GM18526 (cell line): ENCODE results near the gene ABR.

Source experiments
- POLR2A ChIP-seq: IDR thresholded peaks from 3 replicates; pipeline ENCODE4 v1.6.1; 2011; ENCODE audit not compliant: insufficient read length; ENCODE audit errors: extremely low read depth

The ABR gene

DNA sequence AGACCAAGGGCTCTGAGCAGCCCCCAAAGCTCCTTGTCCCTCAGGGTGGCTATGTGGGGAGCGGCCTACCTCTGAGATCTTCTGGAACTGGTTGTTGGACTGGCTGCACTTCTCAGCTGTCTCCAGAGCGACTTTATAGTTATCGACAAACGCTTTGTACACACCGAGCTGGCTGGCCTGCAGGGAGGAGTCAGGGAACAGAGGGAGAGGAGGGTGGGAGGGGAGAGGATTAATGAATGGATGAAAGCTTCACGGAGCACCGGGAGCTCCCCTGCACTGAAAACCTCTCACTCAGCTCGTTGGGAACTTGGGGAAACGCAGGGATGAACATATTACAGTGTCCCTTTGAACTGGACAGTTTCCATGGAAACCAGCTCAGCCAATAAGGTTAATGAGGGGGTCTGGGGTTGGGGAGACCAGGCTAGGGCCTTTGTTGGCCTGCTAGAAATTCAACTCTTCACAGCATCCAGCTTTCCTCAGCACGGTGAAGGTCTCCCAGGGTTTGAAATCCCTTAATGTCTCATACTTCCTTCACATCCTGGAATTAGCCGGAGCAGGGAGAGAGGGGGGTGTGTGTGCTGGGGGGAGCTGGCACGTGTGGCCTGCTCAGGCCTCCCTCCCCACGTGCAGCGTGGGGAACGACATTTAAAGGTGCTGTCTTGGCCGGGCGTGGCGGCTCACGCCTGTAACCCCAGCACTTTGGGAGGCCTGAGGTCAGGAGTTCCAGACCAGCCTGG lies 96.2 kb downstream of the ABR start:
- no peak for TF ChIP-seq POLR2A

DNA sequence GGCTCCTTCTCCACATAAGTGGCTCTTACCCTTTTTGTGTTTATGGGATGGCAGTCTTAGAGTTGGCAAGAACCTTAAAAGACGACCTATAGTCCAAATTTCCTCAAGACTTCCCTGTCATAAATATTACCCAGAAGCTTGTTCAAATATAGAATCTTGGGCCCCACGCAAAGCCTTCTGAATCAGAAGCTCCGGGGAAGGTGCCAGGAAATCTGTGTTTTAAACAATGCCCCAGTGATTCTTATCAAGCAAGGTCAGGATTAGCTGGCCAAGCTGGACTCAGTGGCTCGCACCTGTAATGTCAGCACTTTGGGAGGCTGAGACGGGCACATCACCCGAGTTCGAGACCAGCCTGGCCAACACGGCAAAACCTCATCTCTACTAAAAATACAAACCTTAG lies 97.2 kb downstream of the ABR start:
- no peak for TF ChIP-seq POLR2A

DNA sequence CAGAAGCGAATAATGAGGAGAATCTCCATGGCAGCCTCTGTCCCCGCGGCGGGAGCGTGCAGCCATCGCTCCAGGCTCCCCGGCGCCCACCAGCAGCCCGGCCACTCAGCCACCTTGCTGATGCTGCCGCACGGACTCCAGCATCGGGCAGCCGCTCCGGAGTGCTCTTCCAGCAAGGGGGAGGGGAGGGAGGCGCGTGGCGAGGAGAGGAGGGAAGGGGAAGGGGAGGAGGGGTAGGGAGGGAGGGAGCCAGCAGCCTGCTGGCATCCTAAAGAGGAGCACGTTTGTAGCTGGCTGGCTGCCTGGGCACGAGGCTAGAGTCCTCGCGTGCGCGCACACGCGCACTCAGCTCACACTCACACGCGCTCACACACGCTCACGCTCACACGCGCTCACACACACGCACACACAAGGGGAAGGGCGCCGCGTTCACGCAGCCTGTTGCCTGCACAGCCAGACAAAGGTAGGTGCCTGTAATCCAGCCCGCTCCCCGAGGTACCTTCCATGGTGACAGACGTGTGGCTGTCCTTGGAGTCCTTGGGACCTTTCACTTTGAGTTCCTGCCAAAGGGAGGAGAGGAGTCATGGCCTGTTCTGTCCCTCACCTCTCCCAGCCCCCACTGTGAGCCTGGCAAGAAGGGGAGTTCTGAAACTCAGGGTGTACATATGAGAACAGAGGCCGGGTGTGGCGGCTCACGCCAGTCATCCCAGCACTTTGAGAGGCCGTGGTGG lies 100.8 kb downstream of the ABR start:
- no peak for TF ChIP-seq POLR2A

DNA sequence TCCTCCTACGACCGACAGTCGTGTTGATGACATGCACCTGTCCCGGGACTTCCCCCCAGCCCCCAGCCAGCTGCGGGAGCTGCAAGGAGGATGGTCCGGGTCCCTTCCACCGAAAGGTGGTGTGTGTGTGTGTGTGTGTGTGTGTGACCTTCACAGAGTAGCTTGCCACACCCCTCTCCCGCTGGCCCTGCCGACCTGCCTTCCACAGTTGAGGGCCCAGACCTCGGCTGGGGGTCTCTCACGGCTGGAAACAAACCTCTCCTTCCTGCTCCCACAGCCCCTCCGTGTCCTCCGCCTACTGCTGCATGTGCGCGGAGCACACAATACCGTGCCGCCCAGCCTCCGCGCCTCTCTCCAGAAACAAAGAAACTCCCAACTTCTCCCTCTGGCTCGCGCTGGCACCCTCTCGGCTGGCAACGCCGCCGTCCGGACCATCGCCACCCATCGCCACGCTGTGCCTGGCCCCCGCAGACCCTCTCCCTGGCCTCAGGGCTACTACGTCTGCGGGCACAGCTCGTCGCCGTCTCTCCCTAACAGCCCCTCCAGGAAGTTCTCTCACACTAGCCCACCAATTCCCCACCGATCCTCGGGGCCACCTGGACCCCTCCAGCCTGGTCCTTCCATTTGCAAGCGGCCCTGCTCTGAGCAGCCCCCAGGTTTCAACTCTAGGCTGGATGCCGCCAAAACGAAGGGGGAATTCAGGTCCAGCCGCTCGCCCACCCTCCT lies 101.6 kb downstream of the ABR start:
- no peak for TF ChIP-seq POLR2A

DNA sequence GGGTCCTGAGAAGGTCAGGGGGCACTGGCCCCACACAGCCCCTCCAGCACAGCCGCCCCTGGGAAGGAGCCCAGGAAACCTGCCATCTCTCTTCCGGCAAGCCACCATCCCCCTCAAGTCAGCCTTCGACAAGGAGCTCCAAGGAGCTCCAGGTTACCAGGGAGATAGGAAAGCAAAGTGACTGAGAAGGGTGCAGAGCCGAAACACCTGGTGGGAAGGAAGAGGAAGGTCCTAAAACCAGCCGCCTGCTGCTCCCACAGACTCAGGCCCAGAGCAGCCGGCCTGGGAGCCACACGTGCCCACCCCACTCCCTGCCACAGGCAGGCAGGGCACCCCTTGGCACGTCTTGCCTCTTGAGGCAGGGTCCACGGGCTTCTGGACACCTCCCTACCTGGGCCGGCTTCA lies 102.2 kb downstream of the ABR start:
- no peak for TF ChIP-seq POLR2A

DNA sequence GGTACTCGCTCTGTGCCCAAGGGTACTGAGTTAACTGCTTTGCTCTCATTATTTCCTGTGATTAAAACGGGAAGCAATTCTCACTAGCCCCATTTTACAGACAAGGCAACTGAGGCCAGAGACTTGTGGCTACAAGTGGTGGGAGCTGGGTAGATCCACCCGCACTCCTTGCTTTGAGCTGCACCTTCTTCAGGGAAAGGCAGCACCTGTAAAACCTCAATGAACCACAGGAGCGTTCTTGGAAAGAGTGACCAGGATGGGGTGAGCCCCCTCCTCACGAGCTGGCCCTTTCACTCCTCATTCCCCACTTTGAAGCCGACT lies 102.8 kb downstream of the ABR start:
- no peak for TF ChIP-seq POLR2A

DNA sequence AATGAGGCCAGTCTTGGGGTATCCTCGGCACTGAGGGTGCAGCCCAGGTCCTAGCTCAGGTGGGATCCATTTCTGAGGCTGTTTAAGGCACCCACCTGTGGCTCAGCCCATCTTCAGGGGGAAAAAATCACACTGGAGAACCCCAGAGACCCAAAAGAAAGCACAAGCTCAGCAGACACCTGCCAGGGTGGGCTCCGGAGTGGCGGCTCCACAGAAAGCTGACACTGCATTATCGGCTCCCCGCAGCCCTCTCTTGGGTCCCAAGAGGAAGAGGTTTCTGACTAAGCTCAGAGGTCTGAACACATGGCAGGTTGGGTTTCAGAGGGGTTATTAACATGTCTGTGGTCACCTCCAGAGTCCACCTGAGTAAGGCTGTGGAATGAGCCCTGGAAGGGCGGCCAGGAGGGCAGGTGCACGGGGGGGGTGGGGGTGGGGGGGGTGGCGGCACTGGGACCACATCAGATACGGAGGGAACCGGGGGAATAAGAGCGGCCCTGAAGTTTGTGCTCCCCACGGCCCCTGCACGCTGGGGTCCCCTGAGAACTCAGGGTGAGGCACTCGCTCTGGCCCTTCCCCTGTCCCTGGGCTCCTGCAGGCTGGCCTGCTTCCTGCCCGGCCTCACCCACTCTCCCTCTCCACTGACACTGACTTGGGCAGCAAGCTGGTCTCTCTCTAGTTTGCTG lies 103.3 kb downstream of the ABR start:
- TF ChIP-seq POLR2A: no peak

DNA sequence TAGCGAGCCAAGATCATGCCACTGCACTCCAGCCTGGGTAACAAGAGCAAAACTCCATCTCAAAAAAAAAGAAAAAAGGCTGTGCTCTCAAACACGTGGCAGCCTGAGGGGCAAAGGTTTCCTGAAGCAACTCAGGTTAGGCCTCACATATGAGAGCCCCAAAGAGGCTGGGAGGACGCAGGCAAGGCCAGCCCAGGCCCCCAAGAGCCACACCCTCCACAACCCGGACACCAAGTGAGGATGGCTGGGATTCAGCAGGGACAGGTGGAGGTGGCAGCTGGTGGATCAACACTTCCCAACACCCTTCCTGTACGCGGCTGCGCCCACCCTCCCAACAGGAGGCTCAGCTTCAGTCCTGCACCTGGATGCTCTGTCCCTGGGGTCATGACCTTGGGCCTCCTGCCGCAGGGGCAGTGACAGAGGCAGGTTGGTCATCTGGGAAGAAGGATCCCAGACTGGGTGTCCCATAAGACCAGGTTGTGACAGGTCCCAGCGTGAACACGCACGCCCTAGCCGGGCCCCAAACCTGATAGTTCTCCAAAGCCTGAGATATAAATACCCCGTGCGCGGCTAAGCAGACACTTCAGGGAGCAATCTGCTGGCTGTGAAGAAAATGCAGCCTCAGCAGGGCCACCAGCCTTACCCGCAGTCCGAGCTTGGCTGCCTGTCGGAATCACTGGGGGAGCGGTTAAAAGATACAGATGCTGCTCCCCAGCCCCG lies 104.7 kb downstream of the ABR start:
- TF ChIP-seq POLR2A: no peak

DNA sequence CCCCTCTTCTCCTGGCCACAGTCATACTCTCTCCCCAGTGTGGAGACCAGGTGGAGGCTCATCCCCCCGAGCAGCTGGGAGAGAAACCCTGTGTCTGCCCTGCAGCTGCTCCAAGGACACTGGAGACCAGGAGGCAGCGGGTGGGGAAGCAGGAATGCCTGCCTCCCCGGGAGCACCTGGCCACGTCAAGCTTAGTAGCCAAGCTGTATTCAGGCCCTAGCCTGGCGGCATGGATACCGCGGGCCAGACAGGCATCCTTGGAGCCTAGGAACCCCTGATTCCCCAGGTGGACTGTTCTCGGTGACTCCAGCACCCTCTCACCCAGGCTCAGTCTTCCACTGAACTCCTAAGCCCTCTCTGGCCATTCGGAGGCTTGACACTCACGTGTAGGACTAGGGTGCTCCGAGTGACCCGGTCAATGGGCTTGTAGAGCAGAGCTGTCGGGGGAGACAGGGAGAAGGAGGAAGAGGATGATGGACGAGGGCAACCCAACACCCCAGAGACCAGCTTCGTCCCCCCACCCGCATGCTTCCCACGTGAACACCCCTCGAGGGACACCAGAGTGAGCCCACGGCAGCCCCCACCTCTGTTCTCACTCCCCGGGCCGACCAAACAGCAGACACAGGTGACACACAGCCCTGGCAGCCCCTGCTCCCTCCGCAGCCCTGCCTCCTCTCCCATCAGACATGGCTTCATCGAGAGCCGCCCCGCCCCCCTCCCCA lies 106.4 kb downstream of the ABR start:
- no peak for TF ChIP-seq POLR2A

DNA sequence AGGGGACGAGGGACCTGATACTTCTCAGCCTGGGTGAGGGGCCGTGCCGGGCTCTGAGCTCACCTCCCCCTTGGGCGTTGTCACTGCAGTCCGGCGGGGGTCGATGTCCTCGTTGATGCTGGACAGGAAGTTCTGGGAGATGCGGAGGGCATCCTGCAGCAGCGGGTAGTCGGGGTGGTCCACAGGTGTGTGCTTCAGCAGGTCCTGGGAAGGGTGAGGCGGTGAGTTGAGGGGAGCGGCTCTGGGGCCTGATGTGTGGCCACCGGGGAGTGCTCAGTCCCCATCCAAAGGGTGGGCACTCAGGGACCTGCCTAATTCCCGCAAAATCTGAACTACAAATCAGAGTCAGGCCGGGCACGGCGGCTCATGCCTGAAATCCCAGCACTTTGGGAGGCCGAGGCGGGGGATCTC lies 107.2 kb downstream of the ABR start:
- TF ChIP-seq POLR2A: no peak

DNA sequence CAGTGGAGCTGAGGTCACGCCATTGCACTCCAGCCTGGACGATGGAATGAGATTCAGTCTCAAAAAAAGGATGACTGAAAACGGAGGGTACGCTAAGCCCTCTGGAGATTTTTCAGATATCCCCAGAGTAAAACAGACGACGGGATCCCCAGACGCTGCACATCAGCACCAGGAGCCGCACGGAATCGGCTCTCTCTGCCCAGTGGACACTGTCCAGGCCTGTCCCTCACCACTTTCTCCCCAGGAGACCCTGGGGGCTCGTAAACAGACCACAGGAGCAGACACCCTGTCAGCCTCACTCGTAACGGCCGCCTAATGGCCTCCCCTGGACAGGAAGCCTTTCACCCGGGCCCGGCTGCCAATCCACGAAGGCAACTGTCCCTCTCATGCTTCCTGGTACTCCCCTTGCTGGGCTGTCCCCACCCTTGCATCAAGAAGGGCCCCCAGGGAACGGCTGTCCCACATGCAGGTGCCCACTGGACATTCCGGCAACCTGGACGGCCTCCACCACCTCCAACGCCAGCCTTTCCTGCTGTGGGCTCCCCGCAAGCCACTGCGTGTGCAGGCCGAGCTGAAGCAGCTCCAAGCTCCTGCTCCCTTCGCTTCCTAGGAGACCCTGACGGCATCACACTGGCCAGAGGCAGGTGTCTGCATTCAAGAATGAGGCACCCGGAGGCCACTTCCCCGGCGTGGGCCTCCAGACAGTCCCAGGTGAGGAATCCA lies 108.5 kb downstream of the ABR start:
- no peak for TF ChIP-seq POLR2A

DNA sequence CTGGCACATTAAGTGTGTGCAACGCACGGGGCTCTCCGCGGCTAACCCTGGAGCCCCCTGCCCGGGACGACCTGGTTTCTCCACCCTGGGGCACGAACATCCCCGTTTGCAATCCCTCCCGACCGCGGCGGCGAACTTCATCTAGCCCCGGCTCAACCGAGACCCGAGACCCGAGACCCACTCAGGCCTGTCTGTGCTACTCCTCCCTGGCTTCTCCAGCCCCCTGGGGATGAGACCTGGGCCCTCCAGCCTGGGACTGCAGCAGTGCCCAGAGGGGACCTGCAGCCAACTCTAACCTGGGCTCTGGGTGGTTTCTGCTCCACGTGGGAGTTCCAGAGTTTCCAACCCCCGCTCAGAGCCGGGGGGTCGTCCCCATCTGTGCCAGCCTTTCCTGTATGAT lies 109.4 kb downstream of the ABR start:
- no peak for TF ChIP-seq POLR2A

DNA sequence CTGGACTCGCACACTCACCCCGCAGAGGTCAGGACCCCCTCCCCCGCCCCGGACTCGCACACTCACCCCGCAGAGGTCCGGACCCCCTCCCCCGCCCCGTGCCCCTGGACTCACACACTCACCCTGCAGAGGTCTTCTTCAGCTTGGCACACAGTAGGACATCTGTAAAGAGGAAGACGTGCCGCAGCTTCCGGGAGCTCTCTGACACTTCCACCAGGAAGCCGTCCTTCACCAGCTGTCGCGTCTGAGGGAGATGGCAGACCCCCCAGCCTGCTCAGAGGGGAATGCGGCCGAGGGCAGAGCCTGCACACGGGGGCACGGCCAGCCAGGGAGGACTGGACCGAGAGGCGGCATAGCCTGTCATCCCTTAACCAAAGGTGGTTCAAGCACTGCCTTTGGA lies 109.9 kb downstream of the ABR start:
- TF ChIP-seq POLR2A: no peak

DNA sequence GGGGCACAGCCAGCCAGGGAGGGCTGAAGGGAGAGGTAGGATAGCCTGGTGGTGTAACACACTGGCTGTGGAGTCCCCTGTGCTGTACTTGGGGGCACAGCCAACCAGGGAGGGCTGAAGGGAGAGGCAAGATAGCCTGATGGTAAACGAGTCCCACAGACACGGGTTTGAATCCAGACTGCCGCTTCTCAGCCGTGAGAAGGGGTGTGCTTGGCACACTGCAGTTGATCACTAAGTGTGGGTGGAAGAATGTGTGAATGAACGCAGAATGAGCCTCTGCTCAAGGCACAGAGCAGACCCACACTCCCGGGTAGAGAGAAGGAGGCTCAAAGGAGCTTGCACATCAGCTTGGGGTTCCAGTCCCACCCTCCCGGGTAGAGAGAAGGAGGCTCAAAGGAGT lies 111.4 kb downstream of the ABR start:
- TF ChIP-seq POLR2A: no peak
